ENCODE measurements around the gene B2M.

DNA sequence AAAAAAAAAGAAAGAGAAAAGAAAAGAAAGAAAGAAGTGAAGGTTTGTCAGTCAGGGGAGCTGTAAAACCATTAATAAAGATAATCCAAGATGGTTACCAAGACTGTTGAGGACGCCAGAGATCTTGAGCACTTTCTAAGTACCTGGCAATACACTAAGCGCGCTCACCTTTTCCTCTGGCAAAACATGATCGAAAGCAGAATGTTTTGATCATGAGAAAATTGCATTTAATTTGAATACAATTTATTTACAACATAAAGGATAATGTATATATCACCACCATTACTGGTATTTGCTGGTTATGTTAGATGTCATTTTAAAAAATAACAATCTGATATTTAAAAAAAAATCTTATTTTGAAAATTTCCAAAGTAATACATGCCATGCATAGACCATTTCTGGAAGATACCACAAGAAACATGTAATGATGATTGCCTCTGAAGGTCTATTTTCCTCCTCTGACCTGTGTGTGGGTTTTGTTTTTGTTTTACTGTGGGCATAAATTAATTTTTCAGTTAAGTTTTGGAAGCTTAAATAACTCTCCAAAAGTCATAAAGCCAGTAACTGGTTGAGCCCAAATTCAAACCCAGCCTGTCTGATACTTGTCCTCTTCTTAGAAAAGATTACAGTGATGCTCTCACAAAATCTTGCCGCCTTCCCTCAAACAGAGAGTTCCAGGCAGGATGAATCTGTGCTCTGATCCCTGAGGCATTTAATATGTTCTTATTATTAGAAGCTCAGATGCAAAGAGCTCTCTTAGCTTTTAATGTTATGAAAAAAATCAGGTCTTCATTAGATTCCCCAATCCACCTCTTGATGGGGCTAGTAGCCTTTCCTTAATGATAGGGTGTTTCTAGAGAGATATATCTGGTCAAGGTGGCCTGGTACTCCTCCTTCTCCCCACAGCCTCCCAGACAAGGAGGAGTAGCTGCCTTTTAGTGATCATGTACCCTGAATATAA, 2.0 kb downstream of the B2M start:
- TF ChIP-seq, protein P1, sequence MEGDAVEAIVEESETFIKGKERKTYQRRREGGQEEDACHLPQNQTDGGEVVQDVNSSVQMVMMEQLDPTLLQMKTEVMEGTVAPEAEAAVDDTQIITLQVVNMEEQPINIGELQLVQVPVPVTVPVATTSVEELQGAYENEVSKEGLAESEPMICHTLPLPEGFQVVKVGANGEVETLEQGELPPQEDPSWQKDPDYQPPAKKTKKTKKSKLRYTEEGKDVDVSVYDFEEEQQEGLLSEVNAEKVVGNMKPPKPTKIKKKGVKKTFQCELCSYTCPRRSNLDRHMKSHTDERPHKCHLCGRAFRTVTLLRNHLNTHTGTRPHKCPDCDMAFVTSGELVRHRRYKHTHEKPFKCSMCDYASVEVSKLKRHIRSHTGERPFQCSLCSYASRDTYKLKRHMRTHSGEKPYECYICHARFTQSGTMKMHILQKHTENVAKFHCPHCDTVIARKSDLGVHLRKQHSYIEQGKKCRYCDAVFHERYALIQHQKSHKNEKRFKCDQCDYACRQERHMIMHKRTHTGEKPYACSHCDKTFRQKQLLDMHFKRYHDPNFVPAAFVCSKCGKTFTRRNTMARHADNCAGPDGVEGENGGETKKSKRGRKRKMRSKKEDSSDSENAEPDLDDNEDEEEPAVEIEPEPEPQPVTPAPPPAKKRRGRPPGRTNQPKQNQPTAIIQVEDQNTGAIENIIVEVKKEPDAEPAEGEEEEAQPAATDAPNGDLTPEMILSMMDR (IDR thresholded peaks at IDR 0.05; ENCODE audit: low read length), result peak; percentile 41
- no peak for TF ChIP-seq EZH2phosphoT487 (IDR thresholded peaks at IDR 0.05; ENCODE audit: low read length)

Data from MM.1S (cell line).